Endothelial cell (in vitro differentiated cells): ENCODE data around the gene NME8. TPM values are rescaled to one million over a fixed set of nuclear protein-coding genes. Genes with fewer than 3 reads are reported as not detected.

Experiments used
- DNase-seq: peaks from one replicate; pipeline ENCODE4 v3.0.0; 2021; ENCODE audit warnings: low spot score
- H3K27ac Mint-ChIP-seq: one replicate; pipeline ENCODE4 v1.8.0; 2021; ENCODE audit warnings: mixed read lengths, inconsistent platforms; ENCODE audit not compliant: unreplicated experiment
- H3K27me3 Mint-ChIP-seq: one replicate; pipeline ENCODE4 v1.8.0; 2021; ENCODE audit warnings: mild to moderate bottlenecking, moderate library complexity, mixed read lengths, inconsistent platforms; ENCODE audit not compliant: unreplicated experiment
- H3K36me3 Mint-ChIP-seq: one replicate; pipeline ENCODE4 v1.8.0; 2021; ENCODE audit warnings: mild to moderate bottlenecking, low read depth, mixed read lengths, inconsistent platforms; ENCODE audit not compliant: unreplicated experiment
- H3K4me1 Mint-ChIP-seq: one replicate; pipeline ENCODE4 v1.8.0; 2021; ENCODE audit warnings: mild to moderate bottlenecking, mixed read lengths, inconsistent platforms; ENCODE audit not compliant: unreplicated experiment
- H3K4me3 Mint-ChIP-seq: one replicate; pipeline ENCODE4 v1.8.0; 2021; ENCODE audit warnings: mild to moderate bottlenecking, mixed read lengths, inconsistent platforms; ENCODE audit not compliant: unreplicated experiment
- H3K9me3 Mint-ChIP-seq: one replicate; pipeline ENCODE4 v1.8.0; 2021; ENCODE audit warnings: mixed read lengths, inconsistent platforms; ENCODE audit not compliant: unreplicated experiment
- total RNA-seq: library from RNA; stranded (reverse); fragmentation: NEBNext Ultra II Directional; extraction: Animal tissue kit (Norgen Biotek cat#: 25700); gene quantifications from one replicate; pipeline ENCODE4 v1.2.1, GENCODE V29; 2021; ENCODE audit not compliant: unreplicated experiment
- TF ChIP-seq, protein P1 (sequence below): fragments of 200-600 bp; sonication (generic); IDR thresholded peaks from one replicate; pipeline ENCODE4 v1.5.0; 2021; ENCODE audit warnings: antibody characterized with exemption; ENCODE audit not compliant: unreplicated experiment

The NME8 gene
- total RNA-seq, 1 donor from 2014 or later, result not detected

DNA sequence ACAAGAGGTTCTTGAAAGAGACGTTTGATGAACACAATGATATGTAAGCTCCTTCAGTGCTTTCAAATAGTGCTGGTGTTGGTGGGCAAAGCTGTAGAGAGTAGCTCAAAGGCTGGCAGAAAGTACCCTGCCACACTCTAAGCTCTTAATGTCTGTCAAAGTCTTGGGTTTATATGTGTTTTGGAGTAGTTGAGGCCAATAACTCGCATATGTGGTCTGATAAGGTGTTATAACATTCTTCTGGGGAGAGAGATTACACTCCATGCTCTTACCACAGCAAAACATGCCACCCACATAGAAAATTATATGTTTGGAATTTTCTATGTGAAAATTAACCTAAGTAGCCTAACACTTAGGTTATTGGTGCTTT lies 30.8 kb upstream of the NME8 start:
- Mint-ChIP-seq H3K36me3 (no peaks in the 10 kb centered on the region), H3K27me3 (no peaks in the 10 kb centered on the region), H3K4me1 (no peaks in the 10 kb centered on the region), H3K27ac (no peak overlapping the region), H3K4me3 (no peak overlapping the region), H3K9me3 (no peaks in the 10 kb centered on the region)
- DNase-seq, result no peak
- TF ChIP-seq, protein P1, sequence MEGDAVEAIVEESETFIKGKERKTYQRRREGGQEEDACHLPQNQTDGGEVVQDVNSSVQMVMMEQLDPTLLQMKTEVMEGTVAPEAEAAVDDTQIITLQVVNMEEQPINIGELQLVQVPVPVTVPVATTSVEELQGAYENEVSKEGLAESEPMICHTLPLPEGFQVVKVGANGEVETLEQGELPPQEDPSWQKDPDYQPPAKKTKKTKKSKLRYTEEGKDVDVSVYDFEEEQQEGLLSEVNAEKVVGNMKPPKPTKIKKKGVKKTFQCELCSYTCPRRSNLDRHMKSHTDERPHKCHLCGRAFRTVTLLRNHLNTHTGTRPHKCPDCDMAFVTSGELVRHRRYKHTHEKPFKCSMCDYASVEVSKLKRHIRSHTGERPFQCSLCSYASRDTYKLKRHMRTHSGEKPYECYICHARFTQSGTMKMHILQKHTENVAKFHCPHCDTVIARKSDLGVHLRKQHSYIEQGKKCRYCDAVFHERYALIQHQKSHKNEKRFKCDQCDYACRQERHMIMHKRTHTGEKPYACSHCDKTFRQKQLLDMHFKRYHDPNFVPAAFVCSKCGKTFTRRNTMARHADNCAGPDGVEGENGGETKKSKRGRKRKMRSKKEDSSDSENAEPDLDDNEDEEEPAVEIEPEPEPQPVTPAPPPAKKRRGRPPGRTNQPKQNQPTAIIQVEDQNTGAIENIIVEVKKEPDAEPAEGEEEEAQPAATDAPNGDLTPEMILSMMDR, result no peak

DNA sequence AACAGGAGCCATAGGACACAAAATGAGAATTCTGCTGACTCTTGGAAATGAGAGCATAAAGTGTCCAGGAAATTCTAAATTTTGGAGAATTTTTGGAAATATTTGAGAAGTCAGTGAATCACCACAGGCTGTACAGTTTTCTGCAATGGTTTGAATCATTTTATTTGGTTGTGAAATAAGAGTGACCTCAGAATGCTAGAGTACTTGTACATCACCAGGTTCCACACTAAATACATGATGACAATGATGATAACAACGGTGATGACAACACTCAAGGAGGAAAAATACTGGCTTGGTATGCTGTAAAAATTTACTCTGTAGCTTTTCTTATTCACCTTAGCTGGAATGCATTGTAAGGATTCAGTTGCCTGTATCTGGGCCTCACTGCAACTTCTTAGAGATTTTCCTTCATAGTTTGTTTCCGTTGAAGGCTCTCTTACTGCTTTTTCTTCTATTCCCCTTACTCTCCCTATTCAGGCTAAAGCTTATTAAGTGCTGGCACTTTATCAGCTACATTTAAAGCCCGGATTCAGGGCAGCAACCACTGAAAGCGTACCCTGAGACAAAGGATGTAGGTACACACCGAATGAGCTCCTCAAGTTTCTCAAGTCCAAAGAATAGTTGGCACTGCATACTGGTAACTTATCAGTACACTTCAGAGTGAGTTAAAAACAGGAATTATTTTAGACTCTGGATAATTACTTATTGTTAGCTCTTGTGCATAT lies 30.2 kb upstream of the NME8 start:
- Mint-ChIP-seq H3K4me3 (no peak overlapping the region), H3K9me3 (no peaks in the 10 kb centered on the region), H3K27me3 (no peaks in the 10 kb centered on the region), H3K36me3 (no peaks in the 10 kb centered on the region), H3K4me1 (no peaks in the 10 kb centered on the region), H3K27ac (no peak overlapping the region)
- no peak for DNase-seq
- TF ChIP-seq, protein P1, result no peak

DNA sequence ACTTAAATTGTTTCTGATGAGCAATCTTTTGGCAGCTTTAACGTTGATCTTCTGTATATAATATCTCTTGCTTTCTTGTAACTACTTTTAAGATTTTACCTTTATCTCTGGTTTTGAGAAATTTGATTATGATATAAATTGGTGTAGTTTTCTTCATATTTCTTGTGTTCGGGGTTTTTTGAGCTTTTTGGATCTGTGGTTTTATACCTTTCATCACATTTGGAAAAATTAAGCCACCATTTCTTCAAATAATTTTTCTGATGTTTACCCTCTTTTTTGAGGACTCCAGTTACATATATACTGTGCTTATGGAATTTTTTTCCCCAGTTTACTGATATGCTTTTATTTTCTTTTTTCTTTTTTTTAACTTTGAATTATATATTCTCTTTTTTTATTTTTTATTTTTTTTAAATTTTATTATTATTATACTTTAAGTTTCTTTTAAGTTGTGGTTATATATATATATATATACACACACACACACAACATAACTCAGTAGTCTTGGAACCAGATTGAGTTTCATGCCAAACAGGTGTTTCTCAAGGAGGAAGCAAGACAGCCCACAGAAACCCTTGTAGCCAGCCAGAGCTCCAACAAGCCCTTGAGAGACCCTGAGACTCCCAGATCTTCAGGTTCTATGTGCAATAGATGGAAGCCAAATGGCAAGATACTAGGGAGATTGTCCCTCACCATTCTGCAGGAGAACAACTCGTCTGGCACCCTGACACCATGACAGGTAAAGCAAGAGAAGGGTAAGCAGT lies 27.5 kb upstream of the NME8 start:
- TF ChIP-seq, protein P1, result no peak
- H3K4me1 Mint-ChIP-seq, result peaks cover 4% of the 10 kb centered on the region
- no peak overlapping the region for H3K4me3 Mint-ChIP-seq
- no peak for DNase-seq
- no peaks in the 10 kb centered on the region for H3K36me3 Mint-ChIP-seq
- no peaks in the 10 kb centered on the region for H3K9me3 Mint-ChIP-seq
- no peaks in the 10 kb centered on the region for H3K27me3 Mint-ChIP-seq
- H3K27ac Mint-ChIP-seq, result no peak overlapping the region

DNA sequence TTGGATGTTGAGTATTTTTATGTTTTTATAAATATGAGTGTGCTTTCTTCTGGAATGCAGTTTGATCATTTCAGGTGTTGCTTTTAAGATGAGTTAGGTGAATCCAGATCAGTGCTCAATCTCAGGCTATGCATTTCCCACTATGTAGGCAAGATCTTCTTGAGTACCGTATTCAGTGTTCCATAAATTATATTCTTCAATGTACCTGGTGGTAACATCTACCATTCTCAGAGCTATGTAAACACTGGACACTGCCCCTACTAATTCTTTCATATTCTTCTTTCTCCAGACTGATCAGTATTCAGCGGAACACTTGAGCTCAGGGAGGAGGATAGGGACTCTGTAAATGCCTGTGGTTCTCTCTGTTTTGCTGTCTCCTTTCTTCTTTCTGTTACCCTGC lies 25.5 kb upstream of the NME8 start:
- no peak for DNase-seq
- peaks cover 4% of the 10 kb centered on the region for H3K4me1 Mint-ChIP-seq
- H3K4me3 Mint-ChIP-seq, result no peak overlapping the region
- no peaks in the 10 kb centered on the region for H3K36me3 Mint-ChIP-seq
- no peaks in the 10 kb centered on the region for H3K27me3 Mint-ChIP-seq
- no peaks in the 10 kb centered on the region for H3K9me3 Mint-ChIP-seq
- no peak overlapping the region for H3K27ac Mint-ChIP-seq
- TF ChIP-seq, protein P1, result no peak

DNA sequence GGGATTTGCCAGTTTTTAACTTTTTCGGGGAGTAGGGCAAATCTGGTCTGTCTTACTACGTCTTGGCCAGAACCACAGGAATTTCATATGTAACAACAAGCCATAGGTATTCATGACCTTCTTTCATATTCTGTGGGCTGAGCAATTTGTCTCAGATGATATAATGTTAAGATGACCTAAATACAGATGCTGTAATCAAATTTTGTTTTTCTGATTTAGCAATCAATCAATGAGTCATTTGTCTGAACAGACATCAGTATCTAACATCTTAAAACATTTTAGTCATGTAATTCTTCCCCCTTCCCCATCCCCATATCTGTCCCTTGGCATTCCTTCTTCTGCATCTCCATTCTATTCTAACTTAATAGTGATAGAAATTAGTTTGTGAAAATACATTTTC lies 24.8 kb upstream of the NME8 start:
- H3K36me3 Mint-ChIP-seq, result no peaks in the 10 kb centered on the region
- DNase-seq, result no peak
- TF ChIP-seq, protein P1, result no peak
- no peak overlapping the region for H3K27ac Mint-ChIP-seq
- no peaks in the 10 kb centered on the region for H3K27me3 Mint-ChIP-seq
- H3K4me1 Mint-ChIP-seq, result peaks cover 4% of the 10 kb centered on the region
- H3K4me3 Mint-ChIP-seq, result no peak overlapping the region
- no peaks in the 10 kb centered on the region for H3K9me3 Mint-ChIP-seq
